ENCODE data around the gene TMEM222. TPM values are rescaled to one million over a fixed set of nuclear protein-coding genes. Genes with fewer than 3 reads are reported as not detected.
A peak's percentile ranks its signal among the peaks of the same experiment; 100 is the strongest.

The TMEM222 gene
- total and polyA plus RNA-seq, 7 experiments from 2014 or later, result 23.7 to 66.1 (median 43.3) TPM

- H3K27me3 ChIP-seq (ENCODE audit: control insufficient read depth in 2 of 2, insufficient read depth in 2 of 2, low read length in 2 of 2), result no peaks in the 10 kb centered on the region
- no peaks in the 10 kb centered on the region for H3K9me3 ChIP-seq (ENCODE audit: control insufficient read depth in 2 of 3, low read length in 3 of 3)
- Mint-ChIP-seq H3K27me3 (peaks cover 0 to 3% (median 0%) of the 10 kb centered on the region in 5 donors), H3K36me3 (peaks cover 0 to 11% (median 2%) of the 10 kb centered on the region in 5 donors), H3K4me3 (no peak overlapping the region), H3K27ac (peak overlapping the region in 1 of 9 donors; percentile 34), H3K4me1 (peaks cover 0 to 2% (median 0%) of the 10 kb centered on the region in 7 donors), H3K9me3 (no peaks in the 10 kb centered on the region)
- H3K36me3 ChIP-seq (ENCODE audit: control insufficient read depth in 2 of 3, insufficient read depth in 3 of 3, low read length in 3 of 3), result peaks cover 0 to 40% (median 0%) of the 10 kb centered on the region in 3 experiments
- intact Hi-C loops (cut with micrococcal nuclease), result no loop called here
- POLR2A ChIA-PET, result interaction anchor here (0.6 to 2.6 kb wide), 2 partner anchors 18 to 159 kb away, joined by 3 to 10 read pairs; no protein-coding TSS in a partner anchor
- H3K4me3 ChIP-seq (ENCODE audit: low read length), result no peak overlapping the region
- H3K27ac ChIP-seq (ENCODE audit: low read depth, low read length), result no peak overlapping the region
- ATAC-seq (no peak), DNase-seq (no peak)
- CTCF ChIA-PET, result interaction anchor here (1.1 to 3.1 kb wide), 5 partner anchors 11 to 210 kb away, joined by 3 to 15 read pairs (median 3); no protein-coding TSS in a partner anchor
- no peaks in the 10 kb centered on the region for H3K4me1 ChIP-seq (ENCODE audit: control insufficient read depth in 2 of 2, insufficient read depth in 2 of 2, low read length in 2 of 2)
Observed at GRCh38 chr1:27307874-27308598, 13.9 kb upstream of the TMEM222 start.

- no peak overlapping the region for H3K4me3 Mint-ChIP-seq
- CTCF ChIA-PET, result interaction anchor here (0.6 to 1.7 kb wide), 6 partner anchors 14 to 69 kb away, joined by 3 to 12 read pairs (median 3); partner anchors contain the start of gene CD164L2
- H3K4me1 Mint-ChIP-seq, result peaks cover 0 to 5% (median 0%) of the 10 kb centered on the region in 7 donors
- DNase-seq (no peak), ATAC-seq (no peak)
- Histone ChIP-seq H3K36me3 (ENCODE audit: control insufficient read depth in 2 of 3, insufficient read depth in 3 of 3, low read length in 3 of 3) (no peaks in the 10 kb centered on the region), H3K27me3 (ENCODE audit: control insufficient read depth in 2 of 2, insufficient read depth in 2 of 2, low read length in 2 of 2) (no peaks in the 10 kb centered on the region), H3K27ac (ENCODE audit: low read depth, low read length) (no peak overlapping the region), H3K9me3 (ENCODE audit: control insufficient read depth in 2 of 3, low read length in 3 of 3) (no peaks in the 10 kb centered on the region), H3K4me1 (ENCODE audit: control insufficient read depth in 2 of 2, insufficient read depth in 2 of 2, low read length in 2 of 2) (no peaks in the 10 kb centered on the region), H3K4me3 (ENCODE audit: low read length) (no peak overlapping the region)
- POLR2A ChIA-PET, result interaction anchor here (0.6 to 1.4 kb wide), 3 partner anchors 10 to 216 kb away, joined by 3 to 8 read pairs (median 3); no protein-coding TSS in a partner anchor
- H3K36me3 Mint-ChIP-seq, result no peaks in the 10 kb centered on the region
- intact Hi-C loops (cut with micrococcal nuclease), result no loop called here
- H3K27me3 Mint-ChIP-seq, result peaks cover 0 to 11% (median 0%) of the 10 kb centered on the region in 5 donors
- no peaks in the 10 kb centered on the region for H3K9me3 Mint-ChIP-seq
- peak overlapping the region in 3 of 9 donors; percentile 43 to 64 (median 47) for H3K27ac Mint-ChIP-seq
Observed at GRCh38 chr1:27314169-27314568, 7.8 kb upstream of the TMEM222 start.

GRCh38 chr1:27314737-27315136 lies 7.2 kb upstream of the TMEM222 start:
- H3K4me1 Mint-ChIP-seq, result peaks cover 0 to 5% (median 0%) of the 10 kb centered on the region in 7 donors
- CTCF ChIA-PET, result interaction anchor here (0.6 to 1.1 kb wide), 3 partner anchors 41 to 77 kb away, joined by 3 to 4 read pairs (median 3); no protein-coding TSS in a partner anchor
- no peak overlapping the region for H3K27ac Mint-ChIP-seq
- intact Hi-C loops (cut with micrococcal nuclease), result no loop called here
- no peaks in the 10 kb centered on the region for H3K36me3 Mint-ChIP-seq
- H3K27me3 ChIP-seq (ENCODE audit: control insufficient read depth in 2 of 2, insufficient read depth in 2 of 2, low read length in 2 of 2), result no peaks in the 10 kb centered on the region
- no peaks in the 10 kb centered on the region for H3K9me3 ChIP-seq (ENCODE audit: control insufficient read depth in 2 of 3, low read length in 3 of 3)
- no peak overlapping the region for H3K4me3 Mint-ChIP-seq
- H3K4me1 ChIP-seq (ENCODE audit: control insufficient read depth in 2 of 2, insufficient read depth in 2 of 2, low read length in 2 of 2), result no peaks in the 10 kb centered on the region
- ATAC-seq (no peak), DNase-seq (no peak)
- no peak overlapping the region for H3K27ac ChIP-seq (ENCODE audit: low read depth, low read length)
- peaks cover 0 to 11% (median 2%) of the 10 kb centered on the region in 5 donors for H3K27me3 Mint-ChIP-seq
- no peak overlapping the region for H3K4me3 ChIP-seq (ENCODE audit: low read length)
- POLR2A ChIA-PET, result interaction anchor here (0.6 kb wide), 2 partner anchors 215 to 326 kb away, joined by 3 read pairs; no protein-coding TSS in a partner anchor
- H3K36me3 ChIP-seq (ENCODE audit: control insufficient read depth in 2 of 3, insufficient read depth in 3 of 3, low read length in 3 of 3), result no peaks in the 10 kb centered on the region
- H3K9me3 Mint-ChIP-seq, result no peaks in the 10 kb centered on the region

GRCh38 chr1:27316860-27317259 lies 5.1 kb upstream of the TMEM222 start:
- peaks cover 0 to 11% (median 4%) of the 10 kb centered on the region in 5 donors for H3K27me3 Mint-ChIP-seq
- H3K4me1 Mint-ChIP-seq, result peaks cover 3 to 13% (median 8%) of the 10 kb centered on the region in 7 donors
- Histone ChIP-seq H3K36me3 (ENCODE audit: control insufficient read depth in 2 of 3, insufficient read depth in 3 of 3, low read length in 3 of 3) (no peaks in the 10 kb centered on the region), H3K27me3 (ENCODE audit: control insufficient read depth in 2 of 2, insufficient read depth in 2 of 2, low read length in 2 of 2) (no peaks in the 10 kb centered on the region), H3K27ac (ENCODE audit: low read depth, low read length) (no peak overlapping the region), H3K9me3 (ENCODE audit: control insufficient read depth in 2 of 3, low read length in 3 of 3) (no peaks in the 10 kb centered on the region), H3K4me3 (ENCODE audit: low read length) (no peak overlapping the region), H3K4me1 (ENCODE audit: control insufficient read depth in 2 of 2, insufficient read depth in 2 of 2, low read length in 2 of 2) (peaks cover 5 to 6% of the 10 kb centered on the region in 2 donors)
- H3K9me3 Mint-ChIP-seq, result no peaks in the 10 kb centered on the region
- no peak overlapping the region for H3K27ac Mint-ChIP-seq
- DNase-seq (no peak), ATAC-seq (no peak)
- H3K36me3 Mint-ChIP-seq, result no peaks in the 10 kb centered on the region
- CTCF ChIA-PET, result interaction anchor here (0.6 to 1.3 kb wide), 3 partner anchors 16 to 354 kb away, joined by 3 read pairs; no protein-coding TSS in a partner anchor
- POLR2A ChIA-PET, result interaction anchor here (0.5 kb wide), 1 partner anchor 219 kb away, joined by 3 read pairs; no protein-coding TSS in a partner anchor
- H3K4me3 Mint-ChIP-seq, result no peak overlapping the region
- intact Hi-C loops (cut with micrococcal nuclease), result no loop called here

GRCh38 chr1:27318136-27318535 lies 3.8 kb upstream of the TMEM222 start:
- CTCF ChIA-PET, result no interaction called here
- ATAC-seq (no peak), DNase-seq (no peak)
- H3K36me3 ChIP-seq (ENCODE audit: control insufficient read depth in 2 of 3, insufficient read depth in 3 of 3, low read length in 3 of 3), result peaks cover 0 to 5% (median 0%) of the 10 kb centered on the region in 3 experiments
- H3K27me3 Mint-ChIP-seq, result peaks cover 0 to 8% (median 4%) of the 10 kb centered on the region in 5 donors
- no peak overlapping the region for H3K4me3 ChIP-seq (ENCODE audit: low read length)
- H3K4me1 ChIP-seq (ENCODE audit: control insufficient read depth in 2 of 2, insufficient read depth in 2 of 2, low read length in 2 of 2), result peaks cover 9 to 11% of the 10 kb centered on the region in 2 donors
- no peaks in the 10 kb centered on the region for H3K9me3 ChIP-seq (ENCODE audit: control insufficient read depth in 2 of 3, low read length in 3 of 3)
- H3K4me3 Mint-ChIP-seq, result no peak overlapping the region
- peak overlapping the region in 1 of 9 donors; percentile 55 for H3K27ac Mint-ChIP-seq
- H3K27ac ChIP-seq (ENCODE audit: low read depth, low read length), result no peak overlapping the region
- POLR2A ChIA-PET, result interaction anchor here (1.0 kb wide), 1 partner anchor 23 kb away, joined by 3 read pairs; no protein-coding TSS in a partner anchor
- H3K27me3 ChIP-seq (ENCODE audit: control insufficient read depth in 2 of 2, insufficient read depth in 2 of 2, low read length in 2 of 2), result no peaks in the 10 kb centered on the region
- H3K4me1 Mint-ChIP-seq, result peaks cover 3 to 23% (median 19%) of the 10 kb centered on the region in 7 donors
- intact Hi-C loops (cut with micrococcal nuclease), result no loop called here
- no peaks in the 10 kb centered on the region for H3K36me3 Mint-ChIP-seq
- no peaks in the 10 kb centered on the region for H3K9me3 Mint-ChIP-seq

- Histone ChIP-seq H3K27me3 (ENCODE audit: control insufficient read depth in 2 of 2, insufficient read depth in 2 of 2, low read length in 2 of 2) (no peaks in the 10 kb centered on the region), H3K4me3 (ENCODE audit: low read length) (no peak overlapping the region), H3K36me3 (ENCODE audit: control insufficient read depth in 2 of 3, insufficient read depth in 3 of 3, low read length in 3 of 3) (peaks cover 0 to 5% (median 0%) of the 10 kb centered on the region in 3 experiments), H3K4me1 (ENCODE audit: control insufficient read depth in 2 of 2, insufficient read depth in 2 of 2, low read length in 2 of 2) (peaks cover 14 to 16% of the 10 kb centered on the region in 2 donors), H3K9me3 (ENCODE audit: control insufficient read depth in 2 of 3, low read length in 3 of 3) (no peaks in the 10 kb centered on the region), H3K27ac (ENCODE audit: low read depth, low read length) (no peak overlapping the region)
- DNase-seq (no peak), ATAC-seq (no peak)
- CTCF ChIA-PET, result interaction anchor here (0.6 kb wide), 1 partner anchor 21 kb away, joined by 5 read pairs; no protein-coding TSS in a partner anchor
- H3K27me3 Mint-ChIP-seq, result peaks cover 0 to 6% (median 4%) of the 10 kb centered on the region in 5 donors
- no peaks in the 10 kb centered on the region for H3K9me3 Mint-ChIP-seq
- peaks cover 0 to under 1% (median 0%) of the 10 kb centered on the region in 5 donors for H3K36me3 Mint-ChIP-seq
- H3K27ac Mint-ChIP-seq, result peak overlapping the region in 1 of 9 donors; percentile 55
- POLR2A ChIA-PET, result no interaction called here
- intact Hi-C loops (cut with micrococcal nuclease), result no loop called here
- no peak overlapping the region for H3K4me3 Mint-ChIP-seq
- H3K4me1 Mint-ChIP-seq, result peaks cover 4 to 28% (median 23%) of the 10 kb centered on the region in 7 donors
Observed at GRCh38 chr1:27318596-27318995, 3.4 kb upstream of the TMEM222 start.
